HEK293T (cell line): ENCODE measurements around the gene CALB2.

Experiments
- BHLHE40 ChIP-seq: fragments of 450-650 bp; IDR thresholded peaks from 2 replicates; pipeline ENCODE4 v1.6.1; 2016; ENCODE audit warnings: mild to moderate bottlenecking, moderate library complexity, borderline replicate concordance
- FOXA1 ChIP-seq: fragments of 450-650 bp; IDR thresholded peaks from 2 replicates; pipeline ENCODE4 v1.6.1; 2016; ENCODE audit warnings: mild to moderate bottlenecking
- FOXK2 ChIP-seq: fragments of 450-650 bp; IDR thresholded peaks from 2 replicates; pipeline ENCODE4 v1.6.1; 2016; ENCODE audit warnings: mild to moderate bottlenecking
- FOXM1 ChIP-seq: fragments of 450-650 bp; IDR thresholded peaks from 2 replicates; pipeline ENCODE4 v1.6.1; 2017; ENCODE audit warnings: mild to moderate bottlenecking, borderline replicate concordance
- PKNOX1 ChIP-seq: fragments of 450-650 bp; IDR thresholded peaks from 2 replicates; pipeline ENCODE4 v1.6.1; 2016
- SP1 ChIP-seq: fragments of 450-650 bp; IDR thresholded peaks from 2 replicates; pipeline ENCODE4 v1.6.1; 2017
- SUZ12 ChIP-seq: fragments of 450-650 bp; IDR thresholded peaks from 2 replicates; pipeline ENCODE4 v1.6.1; 2016; ENCODE audit warnings: mild to moderate bottlenecking

- TF ChIP-seq SUZ12 (no peak), FOXM1 (no peak), FOXA1 (no peak), BHLHE40 (no peak), PKNOX1 (no peak), SP1 (no peak), FOXK2 (no peak)
Observed at GRCh38 chr16:71371237-71371636, 12.7 kb downstream of the CALB2 start.
